ENCODE data around the gene CD247. TPM values are rescaled to one million over a fixed set of nuclear protein-coding genes. Genes with fewer than 3 reads are reported as not detected.

CD247 gene
- not detected in 2 replicates for total RNA-seq

GRCh38 chr1:167518331-167518700 lies at the start of gene CD247:
Gene CD247 (minus strand): TSS chr1:167518529. CDS start chr1:167518465, 64 bp downstream.
- Histone ChIP-seq H3K9me3 (ENCODE audit: low read depth, low read length) (no peaks in the 10 kb centered on the region), H3K4me3 (ENCODE audit: insufficient read depth, low read length) (no peak within 1 kb of the TSS), H3K4me2 (ENCODE audit: insufficient read depth, low read length) (no peak within 1 kb of the TSS), H3K27ac (ENCODE audit: low read depth, low read length) (no peak within 1 kb of the TSS), H4K20me1 (ENCODE audit: insufficient read depth, low read length) (no peaks in the 10 kb centered on the region), H2AFZ (ENCODE audit: low read length) (no peak within 1 kb of the TSS), H3K36me3 (ENCODE audit: insufficient read depth, low read length) (no peaks in the 10 kb centered on the region), H3K79me2 (ENCODE audit: insufficient read depth, low read length) (no peaks in the 10 kb centered on the region), H3K27me3 (ENCODE audit: insufficient read depth, low read length) (peaks cover 7% of the 10 kb centered on the region), H3K4me1 (ENCODE audit: insufficient read depth, low read length) (no peaks in the 10 kb centered on the region)
- TF ChIP-seq, protein P1, sequence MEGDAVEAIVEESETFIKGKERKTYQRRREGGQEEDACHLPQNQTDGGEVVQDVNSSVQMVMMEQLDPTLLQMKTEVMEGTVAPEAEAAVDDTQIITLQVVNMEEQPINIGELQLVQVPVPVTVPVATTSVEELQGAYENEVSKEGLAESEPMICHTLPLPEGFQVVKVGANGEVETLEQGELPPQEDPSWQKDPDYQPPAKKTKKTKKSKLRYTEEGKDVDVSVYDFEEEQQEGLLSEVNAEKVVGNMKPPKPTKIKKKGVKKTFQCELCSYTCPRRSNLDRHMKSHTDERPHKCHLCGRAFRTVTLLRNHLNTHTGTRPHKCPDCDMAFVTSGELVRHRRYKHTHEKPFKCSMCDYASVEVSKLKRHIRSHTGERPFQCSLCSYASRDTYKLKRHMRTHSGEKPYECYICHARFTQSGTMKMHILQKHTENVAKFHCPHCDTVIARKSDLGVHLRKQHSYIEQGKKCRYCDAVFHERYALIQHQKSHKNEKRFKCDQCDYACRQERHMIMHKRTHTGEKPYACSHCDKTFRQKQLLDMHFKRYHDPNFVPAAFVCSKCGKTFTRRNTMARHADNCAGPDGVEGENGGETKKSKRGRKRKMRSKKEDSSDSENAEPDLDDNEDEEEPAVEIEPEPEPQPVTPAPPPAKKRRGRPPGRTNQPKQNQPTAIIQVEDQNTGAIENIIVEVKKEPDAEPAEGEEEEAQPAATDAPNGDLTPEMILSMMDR (IDR thresholded peaks at IDR 0.05; ENCODE audit: extremely low read depth, low read depth, low read length) = no peak
- DNase-seq (ENCODE audit: insufficient read length, low spot score, missing footprints) = no peak

GRCh38 chr1:167567663-167568062 lies 49.3 kb upstream of the CD247 start:
- H3K4me2 ChIP-seq (ENCODE audit: insufficient read depth, low read length) = no peak overlapping the region
- no peaks in the 10 kb centered on the region for H3K9me3 ChIP-seq (ENCODE audit: low read depth, low read length)
- TF ChIP-seq, protein P1 (IDR thresholded peaks at IDR 0.05; ENCODE audit: extremely low read depth, low read depth, low read length) = no peak
- no peak for DNase-seq (ENCODE audit: insufficient read length, low spot score, missing footprints)
- no peak overlapping the region for H3K4me3 ChIP-seq (ENCODE audit: insufficient read depth, low read length)
- H3K4me1 ChIP-seq (ENCODE audit: insufficient read depth, low read length) = no peaks in the 10 kb centered on the region
- no peak overlapping the region for H2AFZ ChIP-seq (ENCODE audit: low read length)
- H4K20me1 ChIP-seq (ENCODE audit: insufficient read depth, low read length) = no peaks in the 10 kb centered on the region
- no peaks in the 10 kb centered on the region for H3K79me2 ChIP-seq (ENCODE audit: insufficient read depth, low read length)
- peaks cover 15% of the 10 kb centered on the region for H3K27me3 ChIP-seq (ENCODE audit: insufficient read depth, low read length)
- H3K36me3 ChIP-seq (ENCODE audit: insufficient read depth, low read length) = no peaks in the 10 kb centered on the region
- H3K27ac ChIP-seq (ENCODE audit: low read depth, low read length) = no peak overlapping the region

DNA sequence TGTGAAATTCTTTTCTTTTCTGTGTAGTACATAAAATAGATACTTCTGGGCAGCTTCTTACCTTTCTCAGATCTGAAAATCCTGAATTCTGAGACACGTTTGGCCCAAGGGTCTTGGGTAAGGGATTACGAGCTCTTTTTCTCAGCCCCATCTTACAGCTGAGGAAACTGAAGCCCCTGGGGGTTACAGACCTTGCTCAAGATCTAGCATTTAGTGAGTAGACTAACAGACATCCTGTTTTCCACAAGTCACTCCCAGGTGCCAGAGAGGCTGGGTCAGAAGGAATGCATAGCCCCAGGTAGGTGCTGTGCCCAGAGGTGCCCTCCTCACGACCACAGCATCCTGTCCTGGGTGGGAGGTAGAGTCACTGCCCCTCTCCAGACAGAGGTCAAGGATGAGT lies 48.4 kb upstream of the CD247 start:
- TF ChIP-seq, protein P1 (IDR thresholded peaks at IDR 0.05; ENCODE audit: extremely low read depth, low read depth, low read length) = no peak
- no peak overlapping the region for H2AFZ ChIP-seq (ENCODE audit: low read length)

DNA sequence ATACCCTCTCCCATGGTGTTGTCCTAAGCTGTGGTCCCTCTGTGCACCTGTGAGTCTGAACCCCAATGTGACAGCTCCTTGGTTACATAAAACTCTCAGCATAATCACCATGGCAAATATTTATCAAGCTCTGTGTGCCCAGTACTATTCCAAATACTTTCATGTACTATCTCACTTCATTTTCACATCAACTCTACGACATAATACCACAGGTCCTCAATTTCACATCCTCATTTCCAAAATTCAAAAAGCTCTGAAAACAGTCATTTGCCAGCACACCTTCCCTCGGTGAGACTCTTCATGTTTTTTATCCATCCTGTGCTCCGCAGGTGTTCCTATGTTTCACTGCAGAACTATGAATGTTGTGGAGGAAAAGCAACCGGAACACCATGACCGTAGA lies 47.6 kb upstream of the CD247 start:
- Histone ChIP-seq H3K36me3 (ENCODE audit: insufficient read depth, low read length) (no peaks in the 10 kb centered on the region), H3K4me3 (ENCODE audit: insufficient read depth, low read length) (no peak overlapping the region), H4K20me1 (ENCODE audit: insufficient read depth, low read length) (no peaks in the 10 kb centered on the region), H3K79me2 (ENCODE audit: insufficient read depth, low read length) (no peaks in the 10 kb centered on the region), H3K27ac (ENCODE audit: low read depth, low read length) (no peak overlapping the region), H3K4me1 (ENCODE audit: insufficient read depth, low read length) (no peaks in the 10 kb centered on the region), H3K9me3 (ENCODE audit: low read depth, low read length) (no peaks in the 10 kb centered on the region), H3K4me2 (ENCODE audit: insufficient read depth, low read length) (no peak overlapping the region), H2AFZ (ENCODE audit: low read length) (no peak overlapping the region), H3K27me3 (ENCODE audit: insufficient read depth, low read length) (peaks cover 12% of the 10 kb centered on the region)
- DNase-seq (ENCODE audit: insufficient read length, low spot score, missing footprints) = no peak
- TF ChIP-seq, protein P1 (IDR thresholded peaks at IDR 0.05; ENCODE audit: extremely low read depth, low read depth, low read length) = no peak

More for the DNA sequence above, 48.4 kb upstream of the CD247 start:
- H3K79me2 ChIP-seq (ENCODE audit: insufficient read depth, low read length) = no peaks in the 10 kb centered on the region
- H3K27me3 ChIP-seq (ENCODE audit: insufficient read depth, low read length) = peaks cover 12% of the 10 kb centered on the region
- H3K4me3 ChIP-seq (ENCODE audit: insufficient read depth, low read length) = no peak overlapping the region
- H3K4me2 ChIP-seq (ENCODE audit: insufficient read depth, low read length) = no peak overlapping the region
- H4K20me1 ChIP-seq (ENCODE audit: insufficient read depth, low read length) = no peaks in the 10 kb centered on the region
- DNase-seq (ENCODE audit: insufficient read length, low spot score, missing footprints) = no peak
- H3K36me3 ChIP-seq (ENCODE audit: insufficient read depth, low read length) = no peaks in the 10 kb centered on the region
- no peak overlapping the region for H3K27ac ChIP-seq (ENCODE audit: low read depth, low read length)
- no peaks in the 10 kb centered on the region for H3K4me1 ChIP-seq (ENCODE audit: insufficient read depth, low read length)
- no peaks in the 10 kb centered on the region for H3K9me3 ChIP-seq (ENCODE audit: low read depth, low read length)

All from osteoblast (primary cell).